Right renal pelvis (tissue), 4 donors: Measurements from ENCODE around the gene AKR1C2. TPM values are rescaled to one million over a fixed set of nuclear protein-coding genes. Genes with fewer than 3 reads are reported as not detected.
"Not testable (repeated sequence)": the region's sequence is repeated elsewhere in the genome, so short reads cannot be mapped to it uniquely, and the experiment has no call there.

Experiments used
- DNase-seq, 4 donors: peaks; one replicate each; pipeline ENCODE4 v3.0.0-alpha.2; 2013; ENCODE audit warnings: low read depth in 4 of 4, low spot score in 3 of 4, missing footprints in 1 of 4
- polyA plus RNA-seq, 4 donors: library from polyadenylated mRNA; unstranded; fragments of 120-200 nt; gene quantifications; one replicate each; pipeline ENCODE4 v1.2.1, GENCODE V29; 2013; ENCODE audit not compliant: insufficient read length in 4 of 4

The AKR1C2 gene
- polyA plus RNA-seq, 4 donors = 5.9 to 11.4 (median 8.0) TPM

- DNase-seq = not testable (repeated sequence)
These were observed 40.5 kb downstream of the AKR1C2 start, which contains the start of gene AKR1C1 for GRCh38 chr10:4962876-4963814. AKR1C1 (plus strand) TSS chr10:4963415; CDS start chr10:4963445, 30 bp downstream.

- not testable (repeated sequence) for DNase-seq
These were observed 41.3 kb downstream of the AKR1C2 start for GRCh38 chr10:4962308-4962707.

GRCh38 chr10:4961558-4961957 lies 42.1 kb downstream of the AKR1C2 start:
- DNase-seq = not testable (repeated sequence)

- not testable (repeated sequence) for DNase-seq
These were observed 46.6 kb downstream of the AKR1C2 start for GRCh38 chr10:4956955-4957645.

- not testable (repeated sequence) for DNase-seq
These were observed 47.6 kb downstream of the AKR1C2 start for GRCh38 chr10:4956088-4956487.

GRCh38 chr10:4953405-4953804 lies 50.3 kb downstream of the AKR1C2 start:
- DNase-seq = no peak

- DNase-seq = not testable (repeated sequence)
These were observed 52.0 kb downstream of the AKR1C2 start for GRCh38 chr10:4951512-4952162.

- DNase-seq = no peak
These were observed 55.7 kb downstream of the AKR1C2 start for GRCh38 chr10:4947635-4948596.

- no peak for DNase-seq
These were observed 56.5 kb downstream of the AKR1C2 start for GRCh38 chr10:4947039-4947634.

GRCh38 chr10:4945766-4946717 lies 57.6 kb downstream of the AKR1C2 start:
- no peak for DNase-seq

- no peak for DNase-seq
These were observed 58.8 kb downstream of the AKR1C2 start for GRCh38 chr10:4944841-4945240.

- no peak for DNase-seq
These were observed 59.8 kb downstream of the AKR1C2 start for GRCh38 chr10:4943821-4944220.

- not testable (repeated sequence) for DNase-seq
These were observed 60.2 kb downstream of the AKR1C2 start for GRCh38 chr10:4943416-4943815.

GRCh38 chr10:4942931-4943330 lies 60.7 kb downstream of the AKR1C2 start:
- DNase-seq = not testable (repeated sequence)

- DNase-seq = no peak
These were observed 61.9 kb downstream of the AKR1C2 start for GRCh38 chr10:4941540-4942330.

GRCh38 chr10:4940909-4941308 lies 62.7 kb downstream of the AKR1C2 start:
- DNase-seq = not testable (repeated sequence)

GRCh38 chr10:4940073-4940428 lies 63.6 kb downstream of the AKR1C2 start:
- not testable (repeated sequence) for DNase-seq
